SJCRH30 (cell line): ENCODE data around the gene PGAM5. TPM values are rescaled to one million over a fixed set of nuclear protein-coding genes. Genes with fewer than 3 reads are reported as not detected.
A peak's percentile ranks its signal among the peaks of the same experiment; 100 is the strongest.
"Not testable (repeated sequence)": the region's sequence is repeated elsewhere in the genome, so short reads cannot be mapped to it uniquely, and the experiment has no call there.

Experiments used
- DNase-seq, 2 experiments: peaks; one replicate each; pipeline ENCODE4 v3.0.0-alpha.2; 2015 to 2020
- H3K27ac ChIP-seq: fragments of 250-450 bp; sonication (Bioruptor Pico); 2 replicates; pipeline ENCODE4 v1.5.1; 2020; ENCODE audit warnings: mild to moderate bottlenecking, moderate library complexity
- H3K27me3 ChIP-seq: fragments of 250-450 bp; sonication (Bioruptor Pico); 2 replicates; pipeline ENCODE4 v1.5.1; 2020; ENCODE audit warnings: mild to moderate bottlenecking, moderate library complexity
- H3K36me3 ChIP-seq: fragments of 250-450 bp; sonication (Bioruptor Pico); 2 replicates; pipeline ENCODE4 v1.5.1; 2020; ENCODE audit warnings: mild to moderate bottlenecking, moderate library complexity
- H3K4me1 ChIP-seq: fragments of 250-450 bp; sonication (Bioruptor Pico); 2 replicates; pipeline ENCODE4 v1.5.1; 2020; ENCODE audit warnings: mild to moderate bottlenecking, moderate library complexity
- H3K4me3 ChIP-seq: fragments of 250-450 bp; sonication (Bioruptor Pico); 2 replicates; pipeline ENCODE4 v1.5.1; 2020; ENCODE audit warnings: mild to moderate bottlenecking, moderate library complexity
- H3K9me3 ChIP-seq: fragments of 250-450 bp; sonication (Bioruptor Pico); replicated peaks from 2 replicates; pipeline ENCODE4 v1.5.1; 2020; ENCODE audit warnings: mild to moderate bottlenecking, moderate library complexity
- total RNA-seq: library from RNA; depleted of rRNA; stranded (reverse); fragments of >200 nt; shearing (Covaris generic); gene quantifications from 2 replicates; pipeline ENCODE4 v1.2.3, GENCODE V29; 2014

Gene PGAM5
- total RNA-seq, 1 experiment from 2014 or later, result 41.9 TPM

DNA sequence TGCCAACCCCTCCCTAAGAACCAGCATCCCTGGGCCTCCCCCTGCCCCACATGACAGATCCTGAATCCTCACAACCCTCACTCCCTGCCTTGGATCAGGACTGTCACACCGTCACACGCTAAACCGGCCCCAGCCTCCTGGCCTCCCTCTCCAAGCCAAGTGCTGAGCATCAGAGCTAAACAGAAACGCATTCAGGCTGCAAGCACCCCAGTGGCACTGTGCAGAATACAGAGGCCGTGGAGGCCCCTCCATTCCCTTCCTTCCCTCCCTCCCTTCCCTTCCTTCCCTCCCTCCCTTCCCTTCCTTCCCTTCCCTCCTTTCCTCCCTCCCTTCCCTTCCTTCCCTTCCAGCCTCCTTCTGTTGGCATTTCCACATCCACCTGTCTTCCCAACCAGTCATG lies 36.1 kb upstream of the PGAM5 start:
- H3K36me3 ChIP-seq, result peaks cover 79% of the 10 kb centered on the region
- H3K27ac ChIP-seq, result no peak overlapping the region
- no peaks in the 10 kb centered on the region for H3K9me3 ChIP-seq
- H3K27me3 ChIP-seq, result no peaks in the 10 kb centered on the region
- no peak for DNase-seq
- H3K4me3 ChIP-seq, result no peak overlapping the region
- no peaks in the 10 kb centered on the region for H3K4me1 ChIP-seq

DNA sequence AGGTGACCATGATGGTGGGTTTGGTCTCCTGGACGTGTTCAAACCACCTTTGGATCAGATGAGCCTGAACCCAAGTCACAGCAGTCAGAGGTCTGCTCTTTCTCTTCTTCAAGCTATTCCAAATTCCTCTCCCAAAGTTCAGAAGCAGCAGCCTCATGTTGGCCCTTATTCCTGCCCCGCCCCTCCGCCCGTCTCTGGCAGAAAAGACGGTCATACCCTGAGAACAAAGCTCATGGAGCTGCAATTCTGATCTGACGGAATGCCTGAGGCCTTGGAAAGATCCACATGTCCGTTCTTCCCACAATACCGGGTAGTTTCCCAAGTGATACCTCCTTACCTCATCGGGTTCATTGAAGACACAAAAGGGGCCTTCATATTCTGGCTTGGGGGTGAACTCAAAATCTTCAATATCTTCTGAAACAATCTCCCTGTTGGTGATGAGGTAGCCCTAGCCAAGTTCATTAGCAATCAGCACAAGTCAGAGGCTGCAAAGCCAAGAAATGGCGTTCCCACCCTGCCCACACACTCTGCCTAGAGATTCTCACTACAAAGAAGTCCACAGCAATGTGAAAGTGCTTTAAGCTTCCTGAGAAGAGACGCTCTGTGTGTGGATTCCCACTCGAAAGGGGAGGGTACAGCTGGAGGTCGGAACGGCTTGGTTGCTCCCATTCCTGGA lies 34.7 kb upstream of the PGAM5 start:
- H3K36me3 ChIP-seq, result peaks cover 82% of the 10 kb centered on the region
- DNase-seq, result no peak
- H3K4me3 ChIP-seq, result no peak overlapping the region
- no peaks in the 10 kb centered on the region for H3K4me1 ChIP-seq
- no peak overlapping the region for H3K27ac ChIP-seq
- H3K27me3 ChIP-seq, result no peaks in the 10 kb centered on the region
- H3K9me3 ChIP-seq, result no peaks in the 10 kb centered on the region

DNA sequence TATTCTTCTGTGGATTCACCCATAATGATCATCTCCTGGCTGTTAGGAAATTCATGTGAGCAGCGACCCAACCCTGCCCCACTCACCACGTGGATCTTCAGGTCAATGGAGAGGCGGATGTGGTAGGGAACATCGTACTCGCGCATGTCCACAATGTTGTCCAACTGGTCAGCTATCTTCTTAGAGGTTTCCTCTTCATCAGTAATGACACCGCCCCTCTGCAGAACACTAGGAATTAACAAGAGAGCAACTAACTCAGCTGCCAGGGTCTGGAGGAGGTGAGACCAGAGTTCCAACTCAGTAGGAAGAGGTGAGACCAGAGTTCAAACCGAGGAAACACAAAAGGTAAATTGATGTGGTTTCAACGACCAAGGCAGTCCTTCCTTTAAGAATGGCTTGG lies 33.1 kb upstream of the PGAM5 start:
- H3K27me3 ChIP-seq, result no peaks in the 10 kb centered on the region
- no peaks in the 10 kb centered on the region for H3K9me3 ChIP-seq
- H3K27ac ChIP-seq, result no peak overlapping the region
- H3K4me1 ChIP-seq, result no peaks in the 10 kb centered on the region
- no peak overlapping the region for H3K4me3 ChIP-seq
- peaks cover 83% of the 10 kb centered on the region for H3K36me3 ChIP-seq
- DNase-seq, result no peak

DNA sequence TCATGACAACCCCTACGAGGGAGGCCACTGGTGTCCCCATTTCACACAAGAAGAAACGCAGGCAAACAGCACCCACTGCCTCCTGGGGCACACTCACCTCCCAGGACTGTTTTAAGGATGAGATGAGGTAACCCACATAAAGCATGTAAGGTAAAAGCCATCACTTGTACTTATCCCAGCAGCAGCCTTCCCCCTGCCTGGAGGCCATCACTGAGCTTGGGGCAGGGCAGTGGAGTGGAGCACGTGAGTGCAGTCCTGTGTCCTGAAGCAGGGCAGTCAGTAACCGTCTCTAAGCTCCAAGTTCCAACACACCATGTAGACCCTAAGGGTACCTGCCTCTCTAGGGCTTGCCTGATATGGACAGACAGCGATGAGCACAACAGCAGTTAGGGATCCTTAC lies 25.2 kb upstream of the PGAM5 start:
- Histone ChIP-seq H3K4me1 (no peaks in the 10 kb centered on the region), H3K4me3 (no peak overlapping the region), H3K27ac (no peak overlapping the region), H3K36me3 (peaks cover 42% of the 10 kb centered on the region), H3K9me3 (peaks cover 8% of the 10 kb centered on the region; the same call in 1 of the 2 replicates), H3K27me3 (no peaks in the 10 kb centered on the region)
- DNase-seq, result no peak

DNA sequence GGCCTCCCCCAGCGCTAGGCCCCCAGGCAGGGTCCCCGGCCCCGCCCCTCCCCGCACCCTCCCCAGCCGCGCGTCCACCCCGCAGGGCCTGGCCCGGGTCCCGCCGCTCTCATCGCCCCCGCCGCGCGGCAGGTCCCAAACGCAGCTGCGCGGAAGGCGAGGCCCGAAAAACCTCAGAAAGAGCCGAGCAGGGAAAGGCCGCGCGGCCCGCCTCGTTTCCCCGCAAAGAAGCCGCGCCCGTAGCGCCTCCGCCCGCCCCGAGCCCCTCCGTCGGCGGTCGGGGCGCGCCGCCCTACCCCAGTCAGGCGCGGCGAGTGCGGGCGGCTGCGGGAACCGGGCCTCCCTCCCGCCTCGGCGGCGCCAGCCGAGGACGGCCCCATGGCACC lies 23.8 kb upstream of the PGAM5 start:
- Histone ChIP-seq H3K9me3 (peaks cover 8% of the 10 kb centered on the region; the same call in 1 of the 2 replicates), H3K4me1 (no peaks in the 10 kb centered on the region), H3K4me3 (peak overlapping the region; percentile 79), H3K27me3 (no peaks in the 10 kb centered on the region), H3K27ac (peak overlapping the region; percentile 71), H3K36me3 (peaks cover 41% of the 10 kb centered on the region)
- DNase-seq, result peak in 1 of 2 experiments; percentile 42

DNA sequence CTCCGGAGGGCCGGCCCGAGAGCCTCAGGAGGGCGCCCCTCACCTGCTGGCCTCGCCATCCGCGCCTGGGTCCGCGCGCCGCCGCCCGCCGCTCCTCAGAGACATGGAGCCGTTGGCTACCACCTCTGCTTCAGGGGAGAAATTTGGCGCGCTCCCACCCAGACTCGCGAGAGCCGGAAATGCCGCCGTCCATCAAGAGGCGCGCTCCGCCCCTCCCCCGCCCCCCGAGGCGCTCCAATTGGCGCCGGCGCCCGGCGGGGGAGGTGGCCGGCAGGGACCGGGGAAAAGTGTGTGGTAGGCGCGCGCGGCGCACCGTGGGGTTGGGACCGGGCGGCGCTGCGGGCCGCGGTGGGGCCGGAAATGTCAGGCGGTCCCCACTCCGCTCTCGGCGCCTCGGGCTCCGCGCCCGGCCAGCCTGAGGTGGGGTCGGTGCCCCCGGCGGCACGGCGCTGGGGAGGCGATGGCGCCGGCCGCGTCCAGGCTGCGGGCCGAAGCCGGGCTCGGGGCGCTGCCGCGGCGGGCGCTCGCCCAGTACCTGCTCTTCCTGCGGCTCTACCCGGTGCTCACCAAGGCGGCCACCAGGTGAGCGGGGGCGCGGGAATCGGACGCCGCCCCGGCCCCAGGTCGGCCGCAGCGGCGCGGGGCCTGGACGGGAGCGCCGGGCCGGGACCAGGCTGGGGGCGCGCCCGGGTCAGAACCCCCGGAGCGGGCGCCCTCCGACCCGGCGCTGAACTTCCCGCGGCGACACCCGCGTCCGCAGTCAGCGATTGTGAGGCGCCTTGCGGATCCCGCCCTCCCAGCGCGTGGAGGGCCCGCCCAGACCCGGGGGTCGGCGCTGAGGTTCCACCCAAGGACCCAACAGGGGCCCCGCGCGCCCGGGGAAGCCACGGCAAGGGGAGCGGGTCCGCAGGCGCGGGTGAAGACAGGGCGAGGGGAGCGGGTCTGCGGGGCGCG lies 23.2 kb upstream of the PGAM5 start, which contains the start of the genes POLE and PXMP2:
Gene POLE, minus strand, starts transcription at position 132 of the 954 bp plus-strand sequence. Its CDS starts 27 bp downstream, at position 105.
Gene PXMP2, plus strand, starts transcription at position 377 of the 954 bp plus-strand sequence. Its CDS starts 84 bp downstream, at position 461.
- peak; percentile 94 to 95 for DNase-seq
- H3K27ac ChIP-seq, result peak within 1 kb of the TSS; percentile 71
- peaks cover 36% of the 10 kb centered on the region for H3K36me3 ChIP-seq
- no peaks in the 10 kb centered on the region for H3K27me3 ChIP-seq
- H3K4me1 ChIP-seq, result no peaks in the 10 kb centered on the region
- peak within 1 kb of the TSS; percentile 79 for H3K4me3 ChIP-seq
- peaks cover 8% of the 10 kb centered on the region; the same call in 1 of the 2 replicates for H3K9me3 ChIP-seq

DNA sequence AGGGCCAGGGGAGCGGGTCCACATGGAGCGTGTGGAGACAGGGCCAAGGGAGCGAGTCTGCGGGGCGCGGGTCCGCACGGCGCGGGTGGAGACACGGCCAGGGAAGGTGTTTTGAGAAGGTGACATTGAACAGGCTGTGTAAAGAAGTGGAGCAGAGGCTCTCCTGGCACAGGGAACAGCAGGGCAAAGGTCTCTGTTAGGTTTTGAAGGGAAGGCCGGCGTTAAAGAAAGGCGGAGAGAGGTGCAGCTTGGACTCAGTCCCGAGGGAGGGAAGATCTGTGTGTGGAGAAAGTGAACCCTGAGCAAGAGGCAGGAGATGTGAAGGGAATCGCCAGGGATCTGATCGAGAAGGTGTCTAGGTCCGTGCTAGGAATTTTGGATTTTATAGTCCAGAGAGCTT lies 21.4 kb upstream of the PGAM5 start:
- H3K4me1 ChIP-seq, result no peaks in the 10 kb centered on the region
- peaks cover 30% of the 10 kb centered on the region for H3K36me3 ChIP-seq
- no peaks in the 10 kb centered on the region for H3K27me3 ChIP-seq
- no peak overlapping the region for H3K4me3 ChIP-seq
- no peak for DNase-seq
- no peak overlapping the region for H3K27ac ChIP-seq
- H3K9me3 ChIP-seq, result no peaks in the 10 kb centered on the region

DNA sequence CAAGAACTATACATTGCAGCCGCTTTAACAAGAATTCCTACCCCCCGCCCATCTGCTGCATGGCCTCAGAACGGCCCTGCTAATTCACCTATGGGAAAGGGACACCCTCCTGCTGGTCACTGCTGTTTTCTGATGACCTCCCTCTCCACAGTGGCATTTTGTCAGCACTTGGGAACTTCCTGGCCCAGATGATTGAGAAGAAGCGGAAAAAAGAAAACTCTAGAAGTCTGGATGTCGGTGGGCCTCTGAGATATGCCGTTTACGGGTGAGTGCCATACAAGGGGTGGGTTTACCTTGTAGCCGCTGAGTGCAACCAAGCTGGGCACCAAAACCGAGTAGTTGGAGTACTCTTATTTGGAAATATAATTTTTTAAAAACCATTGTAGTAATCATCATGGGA lies 20.5 kb upstream of the PGAM5 start:
- Histone ChIP-seq H3K27ac (no peak overlapping the region), H3K27me3 (no peaks in the 10 kb centered on the region), H3K4me1 (no peaks in the 10 kb centered on the region), H3K9me3 (no peaks in the 10 kb centered on the region), H3K36me3 (peaks cover 31% of the 10 kb centered on the region), H3K4me3 (no peak overlapping the region)
- DNase-seq, result no peak

DNA sequence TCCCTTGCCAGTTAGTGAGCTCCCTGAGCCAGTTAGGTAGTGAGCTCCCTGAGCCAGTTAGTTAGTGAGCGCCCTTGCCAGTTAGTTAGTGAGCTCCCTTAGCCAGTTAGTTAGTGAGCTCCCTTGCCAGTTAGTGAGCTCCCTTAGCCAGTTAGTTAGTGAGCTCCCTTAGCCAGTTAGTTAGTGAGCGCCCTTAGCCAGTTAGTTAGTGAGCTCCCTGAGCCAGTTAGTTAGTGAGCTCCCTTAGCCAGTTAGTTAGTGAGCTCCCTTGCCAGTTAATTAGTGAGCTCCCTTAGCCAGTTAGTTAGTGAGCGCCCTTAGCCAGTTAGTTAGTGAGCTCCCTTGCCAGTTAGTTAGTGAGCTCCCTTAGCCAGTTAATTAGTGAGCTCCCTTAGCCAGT lies 18.6 kb upstream of the PGAM5 start:
- DNase-seq, H3K27ac ChIP-seq, H3K9me3 ChIP-seq, H3K27me3 ChIP-seq, H3K4me1 ChIP-seq, H3K4me3 ChIP-seq: not testable (repeated sequence)
- H3K36me3 ChIP-seq, result peaks cover 37% of the 10 kb centered on the region

DNA sequence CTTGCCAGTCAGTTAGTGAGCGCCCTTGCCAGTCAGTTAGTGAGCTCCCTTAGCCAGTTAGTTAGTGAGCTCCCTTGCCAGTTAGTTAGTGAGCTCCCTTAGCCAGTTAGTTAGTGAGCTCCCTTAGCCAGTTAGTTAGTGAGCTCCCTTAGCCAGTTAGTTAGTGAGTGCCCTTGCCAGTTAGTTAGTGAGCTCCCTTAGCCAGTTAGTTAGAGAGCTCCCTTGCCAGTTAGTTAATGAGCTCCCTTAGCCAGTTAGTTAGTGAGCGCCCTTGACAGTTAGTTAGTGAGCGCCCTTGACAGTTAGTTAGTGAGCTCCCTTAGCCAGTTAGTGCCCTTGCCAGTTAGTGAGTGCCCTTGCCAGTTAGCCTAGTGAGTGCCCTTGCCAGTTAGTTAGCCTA lies 15.8 kb upstream of the PGAM5 start:
- not testable (repeated sequence) for H3K4me3 ChIP-seq, H3K9me3 ChIP-seq, DNase-seq, H3K27ac ChIP-seq, H3K27me3 ChIP-seq, H3K4me1 ChIP-seq
- peaks cover 52% of the 10 kb centered on the region for H3K36me3 ChIP-seq

DNA sequence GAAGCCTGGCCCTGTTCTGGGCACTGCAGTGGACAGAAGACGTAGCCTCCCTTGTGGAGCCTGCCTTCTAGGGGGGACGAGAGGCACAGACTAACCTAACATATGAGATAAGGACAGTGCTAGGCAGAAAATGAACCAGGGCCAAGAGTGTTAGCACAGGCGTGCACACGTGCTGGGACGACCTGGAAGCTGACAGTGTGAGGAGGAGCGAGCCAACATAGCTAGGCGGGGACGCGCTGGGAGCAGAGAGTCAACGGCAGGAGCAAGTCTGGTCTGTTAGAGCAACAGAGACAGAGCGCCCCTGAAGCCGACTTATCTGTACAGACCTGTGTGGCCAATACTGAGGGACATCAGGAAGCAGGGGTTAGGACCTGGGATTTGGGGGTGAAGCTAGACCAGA lies 15.2 kb upstream of the PGAM5 start:
- H3K27ac ChIP-seq, result no peak overlapping the region
- no peaks in the 10 kb centered on the region for H3K27me3 ChIP-seq
- no peak for DNase-seq
- H3K9me3 ChIP-seq, result no peaks in the 10 kb centered on the region
- H3K4me1 ChIP-seq, result no peaks in the 10 kb centered on the region
- peaks cover 50% of the 10 kb centered on the region for H3K36me3 ChIP-seq
- no peak overlapping the region for H3K4me3 ChIP-seq

DNA sequence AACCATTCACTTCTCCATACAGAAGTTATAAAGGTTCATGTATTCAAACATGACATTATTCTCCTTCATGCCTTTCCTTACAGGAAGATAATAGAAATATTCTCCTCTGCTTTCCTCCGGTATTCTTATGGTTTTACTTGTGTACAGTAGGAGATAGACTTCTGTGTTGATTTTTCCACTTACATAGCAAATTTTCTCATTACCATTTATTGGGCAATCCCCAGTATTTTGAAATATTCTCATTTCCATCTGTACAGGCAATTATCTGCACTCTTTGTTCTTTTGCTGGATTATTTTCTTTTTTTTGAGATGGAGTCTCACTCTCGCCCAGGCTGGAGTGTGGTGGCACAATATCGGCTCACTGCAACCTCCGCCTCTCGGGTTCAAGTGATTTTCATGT lies 12.3 kb upstream of the PGAM5 start:
- no peak for DNase-seq
- H3K9me3 ChIP-seq, result no peaks in the 10 kb centered on the region
- no peaks in the 10 kb centered on the region for H3K27me3 ChIP-seq
- H3K27ac ChIP-seq, result no peak overlapping the region
- no peak overlapping the region for H3K4me3 ChIP-seq
- H3K36me3 ChIP-seq, result peaks cover 51% of the 10 kb centered on the region
- H3K4me1 ChIP-seq, result no peaks in the 10 kb centered on the region

DNA sequence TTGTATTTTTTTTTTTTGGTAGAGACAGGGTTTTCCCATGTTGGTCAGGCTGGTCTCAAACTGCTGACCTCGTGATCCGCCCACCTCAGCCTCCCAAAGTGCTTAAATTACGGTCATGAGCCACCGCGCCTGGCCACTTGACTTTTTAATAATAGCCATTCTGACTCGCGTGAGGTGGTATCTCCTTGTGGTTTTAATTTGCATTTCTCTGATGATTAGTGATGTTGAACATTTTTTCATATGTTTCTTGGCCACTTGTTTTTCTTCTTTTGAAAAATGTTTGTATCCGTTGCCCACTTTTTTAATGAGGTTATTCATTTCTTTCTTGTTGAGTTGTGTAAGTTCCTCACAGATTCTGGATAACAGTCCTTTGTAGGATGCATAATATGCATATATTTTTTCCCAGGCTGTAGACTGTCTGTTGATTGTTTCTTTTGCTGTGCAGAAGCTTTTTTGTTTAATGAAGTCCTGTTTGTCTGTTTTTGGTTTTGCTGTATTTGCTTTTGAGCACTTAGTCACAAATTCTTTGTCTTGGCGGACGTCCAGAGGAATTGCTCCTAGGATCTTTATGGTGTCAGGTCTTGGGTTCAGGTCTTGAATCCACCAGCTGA lies 10.3 kb upstream of the PGAM5 start:
- no peak for DNase-seq
- no peak overlapping the region for H3K27ac ChIP-seq
- H3K9me3 ChIP-seq, result no peaks in the 10 kb centered on the region
- H3K36me3 ChIP-seq, result peaks cover 51% of the 10 kb centered on the region
- no peak overlapping the region for H3K4me3 ChIP-seq
- no peaks in the 10 kb centered on the region for H3K4me1 ChIP-seq
- no peaks in the 10 kb centered on the region for H3K27me3 ChIP-seq

DNA sequence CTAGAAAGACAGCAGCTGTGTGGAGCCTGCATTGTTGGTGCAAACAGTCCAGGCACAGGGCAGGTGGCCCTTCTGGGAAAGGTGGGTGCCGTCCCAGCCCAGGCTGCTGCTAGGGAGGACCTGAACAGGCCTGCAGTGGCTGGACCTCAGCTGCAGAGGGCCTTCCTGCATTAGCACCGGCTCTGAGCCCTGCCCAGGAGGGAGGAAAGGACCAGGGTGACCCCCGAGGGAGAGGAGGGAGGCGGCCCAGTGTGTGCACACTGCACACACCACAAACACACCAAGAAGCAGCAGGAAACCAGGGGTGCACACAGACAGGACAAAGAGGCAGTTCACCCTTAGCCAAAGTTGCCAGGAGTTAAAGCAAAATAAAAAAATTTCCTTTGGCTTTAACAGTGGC lies 8.0 kb upstream of the PGAM5 start:
- DNase-seq, result no peak
- Histone ChIP-seq H3K36me3 (peaks cover 32% of the 10 kb centered on the region), H3K27me3 (no peaks in the 10 kb centered on the region), H3K9me3 (no peaks in the 10 kb centered on the region), H3K4me3 (no peak overlapping the region), H3K27ac (no peak overlapping the region), H3K4me1 (no peaks in the 10 kb centered on the region)

DNA sequence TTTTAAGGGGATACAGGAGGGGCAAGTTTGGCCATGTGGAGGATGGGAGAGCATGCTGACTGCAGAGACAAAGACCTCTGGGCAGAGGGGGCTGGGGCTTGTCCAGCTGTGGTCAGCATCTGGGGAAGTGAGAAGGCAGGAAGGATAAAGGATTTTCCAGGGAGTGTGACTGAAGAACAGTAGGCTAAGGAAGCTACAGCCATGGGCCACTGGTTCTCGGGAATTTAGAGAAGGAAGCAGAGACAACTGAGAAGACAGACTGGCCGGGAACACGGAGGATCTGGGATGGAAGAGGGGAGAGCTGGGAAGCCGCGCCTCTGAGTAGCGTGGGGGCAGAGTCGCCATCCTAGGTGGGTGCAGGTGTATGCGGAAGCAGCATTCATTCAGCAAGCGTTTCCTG lies 7.0 kb upstream of the PGAM5 start:
- DNase-seq, result no peak
- Histone ChIP-seq H3K4me3 (no peak overlapping the region), H3K27ac (no peak overlapping the region), H3K36me3 (peaks cover 26% of the 10 kb centered on the region), H3K4me1 (no peaks in the 10 kb centered on the region), H3K9me3 (no peaks in the 10 kb centered on the region), H3K27me3 (no peaks in the 10 kb centered on the region)
